ENCODE measurements around the gene SPATA32.

SPATA32 gene

GRCh38 chr17:45287526-45288500 lies 25.9 kb upstream of the SPATA32 start:
- no peak overlapping the region for H3K27ac ChIP-seq
- TF ChIP-seq ZFX (IDR thresholded peaks at IDR 0.05) (no peak), CTCF (conservative IDR thresholded peaks at IDR 0.05) (no peak)

GRCh38 chr17:45286286-45286685 lies 24.4 kb upstream of the SPATA32 start:
- no peak overlapping the region for H3K27ac ChIP-seq
- TF ChIP-seq CTCF (conservative IDR thresholded peaks at IDR 0.05), result no peak

GRCh38 chr17:45284176-45285140 lies 22.6 kb upstream of the SPATA32 start:
- no peak overlapping the region for H3K27ac ChIP-seq
- TF ChIP-seq CTCF (conservative IDR thresholded peaks at IDR 0.05), result no peak
- no peak for TF ChIP-seq ZFX (IDR thresholded peaks at IDR 0.05)

- TF ChIP-seq CTCF (conservative IDR thresholded peaks at IDR 0.05) (no peak), ZFX (IDR thresholded peaks at IDR 0.05) (no peak)
- no peak overlapping the region for H3K27ac ChIP-seq
Observed at GRCh38 chr17:45283711-45284110, 21.8 kb upstream of the SPATA32 start.

- TF ChIP-seq ZFX (IDR thresholded peaks at IDR 0.05) (no peak), CTCF (conservative IDR thresholded peaks at IDR 0.05) (no peak)
- no peak overlapping the region for H3K27ac ChIP-seq
Observed at GRCh38 chr17:45282683-45283644, 21.1 kb upstream of the SPATA32 start.

GRCh38 chr17:45279898-45280297 lies 18.0 kb upstream of the SPATA32 start:
- no peak overlapping the region for H3K27ac ChIP-seq
- no peak for TF ChIP-seq ZFX (IDR thresholded peaks at IDR 0.05)
- no peak for TF ChIP-seq CTCF (conservative IDR thresholded peaks at IDR 0.05)

All from C4-2B (cell line).